CD8-positive, alpha-beta memory T cell (primary cell): ENCODE results near the gene GNA14. TPM values are rescaled to one million over a fixed set of nuclear protein-coding genes. Genes with fewer than 3 reads are reported as not detected.

ENCODE experiments used
- CTCF ChIA-PET: fragments of 350-600 bp; sonication (Branson Sonifier 250); formaldehyde crosslinking; loops from one replicate; lab custom pipeline; 2021; ENCODE audit warnings: antibody characterized with exemption; lab: Charles Lee
- POLR2A ChIA-PET: fragments of 350-600 bp; sonication (Branson Sonifier 250); formaldehyde crosslinking; loops from one replicate; lab custom pipeline; 2021; ENCODE audit warnings: antibody characterized with exemption; lab: Charles Lee
- DNase-seq, 5 donors: peaks; one replicate each; pipeline versions ENCODE4 v3.0.0 to v3.0.0-alpha.2; 2020 to 2022; ENCODE audit warnings: mixed read lengths in 1 of 5
- H3K27ac ChIP-seq: one replicate; pipeline ENCODE4 v1.7.0; 2013; ENCODE audit warnings: low read depth, mild to moderate bottlenecking, low read length, moderate library complexity
- H3K27me3 ChIP-seq: 2 replicates; pipeline ENCODE4 v1.7.0; 2013; ENCODE audit warnings: low read length, mild to moderate bottlenecking; ENCODE audit not compliant: insufficient read depth, poor library complexity, severe bottlenecking
- H3K36me3 ChIP-seq: 2 replicates; pipeline ENCODE4 v1.7.0; 2013; ENCODE audit warnings: mild to moderate bottlenecking, low read length, moderate library complexity; ENCODE audit not compliant: insufficient read depth
- H3K4me1 ChIP-seq: 2 replicates; pipeline ENCODE4 v1.7.0; 2013; ENCODE audit warnings: mild to moderate bottlenecking, low read length, moderate library complexity; ENCODE audit not compliant: insufficient read depth
- H3K4me3 ChIP-seq: 2 replicates; pipeline ENCODE4 v1.7.0; 2013; ENCODE audit warnings: mild to moderate bottlenecking, low read length
- H3K9me3 ChIP-seq: 2 replicates; pipeline ENCODE4 v1.7.0; 2013; ENCODE audit warnings: mild to moderate bottlenecking, low read length
- H3K27ac Mint-ChIP-seq, 8 donors: one replicate each; pipeline ENCODE4 v1.8.0; 2020 to 2021; ENCODE audit warnings: mixed read lengths in 8 of 8, mild to moderate bottlenecking in 6 of 8, inconsistent platforms in 3 of 8, moderate library complexity in 3 of 8
- H3K27me3 Mint-ChIP-seq, 2 donors: one replicate each; pipeline ENCODE4 v1.8.0; 2020 to 2021; ENCODE audit warnings: mixed read lengths in 2 of 2, mild to moderate bottlenecking in 1 of 2, moderate library complexity in 1 of 2
- H3K36me3 Mint-ChIP-seq, 3 donors: one replicate each; pipeline ENCODE4 v1.8.0; 2020 to 2021; ENCODE audit warnings: mixed read lengths in 3 of 3, inconsistent platforms in 1 of 3, mild to moderate bottlenecking in 1 of 3
- H3K4me1 Mint-ChIP-seq, 3 donors: one replicate each; pipeline ENCODE4 v1.8.0; 2020 to 2021; ENCODE audit warnings: mixed read lengths in 3 of 3, inconsistent platforms in 1 of 3, mild to moderate bottlenecking in 1 of 3
- H3K4me3 Mint-ChIP-seq, 7 donors: one replicate each; pipeline ENCODE4 v1.8.0; 2020 to 2021; ENCODE audit warnings: mixed read lengths in 7 of 7, mild to moderate bottlenecking in 6 of 7, moderate library complexity in 4 of 7, inconsistent platforms in 2 of 7
- H3K9me3 Mint-ChIP-seq, 5 donors: one replicate each; pipeline ENCODE4 v1.8.0; 2020 to 2022; ENCODE audit warnings: mixed read lengths in 5 of 5, mild to moderate bottlenecking in 3 of 5, moderate library complexity in 2 of 5, inconsistent platforms in 1 of 5
- polyA plus RNA-seq: library from polyadenylated mRNA; unstranded; fragments of 300-500 nt; fragmentation: Illumina TruSeq; gene quantifications from one replicate; pipeline ENCODE4 v1.2.3, GENCODE V29; 2021
- total RNA-seq, 2 experiments: library from RNA; stranded (reverse); gene quantifications; one replicate each; pipeline ENCODE4 v1.2.3, GENCODE V29; 2021

GNA14 gene
- total and polyA plus RNA-seq, 3 experiments from 2014 or later: not detected

GRCh38 chr9:77512876-77513275, 135.2 kb downstream of the GNA14 start:
- Histone ChIP-seq H3K9me3 (no peaks in the 10 kb centered on the region), H3K27ac (no peak overlapping the region), H3K4me1 (no peaks in the 10 kb centered on the region), H3K36me3 (no peaks in the 10 kb centered on the region), H3K27me3 (no peaks in the 10 kb centered on the region), H3K4me3 (no peak overlapping the region)
- no peak for DNase-seq
- POLR2A ChIA-PET: no interaction called here
- Mint-ChIP-seq H3K27ac (no peak overlapping the region), H3K9me3 (no peaks in the 10 kb centered on the region), H3K4me1 (peaks cover 0 to 8% (median 6%) of the 10 kb centered on the region in 3 donors), H3K36me3 (no peaks in the 10 kb centered on the region), H3K27me3 (peaks cover 7 to 8% of the 10 kb centered on the region in 2 donors), H3K4me3 (no peak overlapping the region)
- CTCF ChIA-PET: no interaction called here

- no peak overlapping the region for H3K4me3 Mint-ChIP-seq
- H3K27me3 Mint-ChIP-seq: peaks cover 8 to 14% of the 10 kb centered on the region in 2 donors
- H3K9me3 Mint-ChIP-seq: no peaks in the 10 kb centered on the region
- H3K4me1 ChIP-seq: no peaks in the 10 kb centered on the region
- H3K4me1 Mint-ChIP-seq: peaks cover 0 to 8% (median 6%) of the 10 kb centered on the region in 3 donors
- no peaks in the 10 kb centered on the region for H3K27me3 ChIP-seq
- CTCF ChIA-PET: no interaction called here
- no peak overlapping the region for H3K27ac ChIP-seq
- H3K4me3 ChIP-seq: no peak overlapping the region
- DNase-seq: no peak
- H3K27ac Mint-ChIP-seq: no peak overlapping the region
- POLR2A ChIA-PET: no interaction called here
- no peaks in the 10 kb centered on the region for H3K9me3 ChIP-seq
- no peaks in the 10 kb centered on the region for H3K36me3 Mint-ChIP-seq
- no peaks in the 10 kb centered on the region for H3K36me3 ChIP-seq
Measured at GRCh38 chr9:77511525-77511924, 136.6 kb downstream of the GNA14 start.

DNA sequence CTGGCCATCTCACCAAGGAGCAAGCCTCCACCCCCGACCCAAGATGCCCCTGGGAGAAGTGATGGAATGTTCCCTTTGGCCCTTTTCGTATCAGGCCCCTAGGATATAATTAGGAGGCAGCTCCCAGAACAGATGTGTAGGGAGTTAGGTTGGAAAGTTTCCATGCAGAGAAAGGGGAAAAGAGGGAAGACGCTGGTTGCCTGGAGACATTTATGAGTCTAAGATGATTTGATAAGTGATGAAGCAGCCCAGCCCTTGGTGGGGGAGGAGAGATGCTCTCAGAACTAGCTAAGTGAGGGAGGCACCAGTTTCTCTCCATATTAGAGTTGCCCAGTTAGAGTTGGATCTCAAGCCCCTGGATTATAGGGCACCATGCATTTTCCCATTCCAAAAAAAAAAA, 137.5 kb downstream of the GNA14 start:
- Histone ChIP-seq H3K27ac (no peak overlapping the region), H3K4me1 (no peaks in the 10 kb centered on the region), H3K27me3 (no peaks in the 10 kb centered on the region), H3K36me3 (no peaks in the 10 kb centered on the region), H3K9me3 (no peaks in the 10 kb centered on the region), H3K4me3 (no peak overlapping the region)
- Mint-ChIP-seq H3K27me3 (peaks cover 8 to 14% of the 10 kb centered on the region in 2 donors), H3K9me3 (no peaks in the 10 kb centered on the region), H3K4me1 (peaks cover 0 to 8% (median 6%) of the 10 kb centered on the region in 3 donors), H3K36me3 (no peaks in the 10 kb centered on the region), H3K4me3 (no peak overlapping the region), H3K27ac (no peak overlapping the region)
- ChIA-PET POLR2A (no interaction called here), CTCF (interaction anchor here (1.2 kb wide), 1 partner anchor 13 kb away, joined by 3 read pairs; no protein-coding TSS in a partner anchor)
- DNase-seq: no peak

DNA sequence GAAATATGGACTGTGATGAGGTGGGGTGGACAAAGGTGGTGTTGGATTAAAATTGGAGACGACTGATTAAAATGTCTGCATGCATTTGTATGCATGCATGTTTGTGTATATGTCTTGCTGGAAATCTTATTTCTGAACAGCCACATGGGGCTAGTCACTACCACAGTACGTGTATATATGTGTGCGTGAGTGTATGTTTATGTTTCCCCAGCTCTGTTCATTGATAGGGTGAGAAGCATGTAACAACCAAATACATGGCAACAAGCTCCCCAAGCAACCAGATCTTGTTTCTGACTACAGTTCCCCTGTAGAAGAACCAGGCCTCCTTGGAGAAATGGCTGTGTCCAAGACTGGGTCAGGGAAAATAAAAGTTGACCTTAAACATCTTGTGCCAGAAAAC, 139.7 kb downstream of the GNA14 start:
- peaks cover 8 to 20% of the 10 kb centered on the region in 2 donors for H3K27me3 Mint-ChIP-seq
- Histone ChIP-seq H3K4me3 (no peak overlapping the region), H3K9me3 (no peaks in the 10 kb centered on the region), H3K4me1 (no peaks in the 10 kb centered on the region), H3K36me3 (no peaks in the 10 kb centered on the region), H3K27ac (no peak overlapping the region), H3K27me3 (no peaks in the 10 kb centered on the region)
- no peak overlapping the region for H3K27ac Mint-ChIP-seq
- ChIA-PET POLR2A (no interaction called here), CTCF (no interaction called here)
- DNase-seq: no peak
- H3K9me3 Mint-ChIP-seq: no peaks in the 10 kb centered on the region
- no peaks in the 10 kb centered on the region for H3K4me1 Mint-ChIP-seq
- no peak overlapping the region for H3K4me3 Mint-ChIP-seq
- H3K36me3 Mint-ChIP-seq: no peaks in the 10 kb centered on the region

GRCh38 chr9:77507212-77507961, 140.7 kb downstream of the GNA14 start:
- POLR2A ChIA-PET: no interaction called here
- H3K27me3 ChIP-seq: no peaks in the 10 kb centered on the region
- no peaks in the 10 kb centered on the region for H3K36me3 ChIP-seq
- H3K4me1 Mint-ChIP-seq: no peaks in the 10 kb centered on the region
- H3K4me3 Mint-ChIP-seq: no peak overlapping the region
- H3K9me3 ChIP-seq: no peaks in the 10 kb centered on the region
- CTCF ChIA-PET: no interaction called here
- DNase-seq: no peak
- no peaks in the 10 kb centered on the region for H3K9me3 Mint-ChIP-seq
- H3K4me1 ChIP-seq: no peaks in the 10 kb centered on the region
- H3K4me3 ChIP-seq: no peak overlapping the region
- H3K27ac ChIP-seq: no peak overlapping the region
- peaks cover 8 to 20% of the 10 kb centered on the region in 2 donors for H3K27me3 Mint-ChIP-seq
- H3K36me3 Mint-ChIP-seq: no peaks in the 10 kb centered on the region
- no peak overlapping the region for H3K27ac Mint-ChIP-seq

- Mint-ChIP-seq H3K27ac (no peak overlapping the region), H3K27me3 (peaks cover 8 to 24% of the 10 kb centered on the region in 2 donors), H3K36me3 (no peaks in the 10 kb centered on the region), H3K9me3 (no peaks in the 10 kb centered on the region), H3K4me3 (no peak overlapping the region), H3K4me1 (no peaks in the 10 kb centered on the region)
- Histone ChIP-seq H3K27ac (no peak overlapping the region), H3K9me3 (no peaks in the 10 kb centered on the region), H3K4me1 (no peaks in the 10 kb centered on the region), H3K4me3 (no peak overlapping the region), H3K27me3 (no peaks in the 10 kb centered on the region), H3K36me3 (no peaks in the 10 kb centered on the region)
- ChIA-PET POLR2A (no interaction called here), CTCF (no interaction called here)
- no peak for DNase-seq
Measured at GRCh38 chr9:77505232-77505631, 142.9 kb downstream of the GNA14 start.

DNA sequence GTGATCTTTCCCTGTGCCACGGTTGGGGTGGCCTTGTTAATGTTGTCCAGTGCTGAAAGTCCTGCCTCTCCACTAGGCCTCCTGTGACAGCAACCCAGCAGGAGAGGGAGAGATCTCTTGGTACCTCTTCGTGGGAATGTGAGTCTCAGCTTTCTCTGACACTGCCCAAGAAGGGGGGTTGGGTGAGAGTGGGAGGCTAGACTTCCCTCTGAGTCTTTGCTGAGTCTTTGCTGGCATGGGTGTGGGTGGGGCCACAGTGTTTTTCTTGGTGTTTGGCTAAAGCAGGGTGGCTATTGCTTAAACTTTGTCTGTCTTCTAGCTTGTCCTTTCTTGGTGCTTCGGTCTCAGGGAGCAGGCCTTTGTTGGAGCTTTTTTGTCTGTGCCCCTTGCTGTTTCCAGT, 145.6 kb downstream of the GNA14 start:
- Histone ChIP-seq H3K27ac (no peak overlapping the region), H3K4me3 (no peak overlapping the region), H3K4me1 (no peaks in the 10 kb centered on the region), H3K9me3 (no peaks in the 10 kb centered on the region), H3K27me3 (no peaks in the 10 kb centered on the region), H3K36me3 (no peaks in the 10 kb centered on the region)
- H3K4me1 Mint-ChIP-seq: no peaks in the 10 kb centered on the region
- ChIA-PET CTCF (no interaction called here), POLR2A (no interaction called here)
- H3K4me3 Mint-ChIP-seq: no peak overlapping the region
- no peaks in the 10 kb centered on the region for H3K9me3 Mint-ChIP-seq
- no peak for DNase-seq
- H3K27ac Mint-ChIP-seq: no peak overlapping the region
- H3K27me3 Mint-ChIP-seq: peaks cover 4 to 16% of the 10 kb centered on the region in 2 donors
- H3K36me3 Mint-ChIP-seq: no peaks in the 10 kb centered on the region

- ChIA-PET CTCF (interaction anchor here (0.7 kb wide), 1 partner anchor 33 kb away, joined by 3 read pairs; no protein-coding TSS in a partner anchor), POLR2A (no interaction called here)
- no peak overlapping the region for H3K4me3 ChIP-seq
- no peaks in the 10 kb centered on the region for H3K4me1 ChIP-seq
- no peaks in the 10 kb centered on the region for H3K36me3 Mint-ChIP-seq
- H3K36me3 ChIP-seq: no peaks in the 10 kb centered on the region
- no peaks in the 10 kb centered on the region for H3K4me1 Mint-ChIP-seq
- DNase-seq: no peak
- H3K27ac ChIP-seq: no peak overlapping the region
- no peak overlapping the region for H3K4me3 Mint-ChIP-seq
- H3K27me3 Mint-ChIP-seq: peaks cover under 1 to 10% of the 10 kb centered on the region in 2 donors
- H3K9me3 ChIP-seq: no peaks in the 10 kb centered on the region
- no peak overlapping the region for H3K27ac Mint-ChIP-seq
- no peaks in the 10 kb centered on the region for H3K9me3 Mint-ChIP-seq
- H3K27me3 ChIP-seq: no peaks in the 10 kb centered on the region
Measured at GRCh38 chr9:77498891-77499290, 149.2 kb downstream of the GNA14 start.
